ENCODE measurements around the gene NUCKS1.

NUCKS1 gene

GRCh38 chr1:205703072-205703471 is 46.9 kb downstream of the NUCKS1 start:
- Mint-ChIP-seq H3K27me3 (no peaks in the 10 kb centered on the region), H3K36me3 (ENCODE audit: low read depth) (peaks cover 12% of the 10 kb centered on the region), H3K4me3 (no peak overlapping the region), H3K27ac (no peak overlapping the region), H3K4me1 (ENCODE audit: low read depth) (peaks cover 7% of the 10 kb centered on the region), H3K9me3 (no peaks in the 10 kb centered on the region)

- Mint-ChIP-seq H3K36me3 (ENCODE audit: low read depth) (peaks cover 5% of the 10 kb centered on the region), H3K27me3 (no peaks in the 10 kb centered on the region)
Observed at GRCh38 chr1:205701891-205702290, 48.1 kb downstream of the NUCKS1 start.

GRCh38 chr1:205701420-205701819 is 48.6 kb downstream of the NUCKS1 start:
- H3K27ac Mint-ChIP-seq: no peak overlapping the region
- peaks cover under 1% of the 10 kb centered on the region for H3K36me3 Mint-ChIP-seq (ENCODE audit: low read depth)
- H3K27me3 Mint-ChIP-seq: no peaks in the 10 kb centered on the region
- H3K4me1 Mint-ChIP-seq (ENCODE audit: low read depth): peaks cover 7% of the 10 kb centered on the region
- H3K9me3 Mint-ChIP-seq: no peaks in the 10 kb centered on the region
- no peak overlapping the region for H3K4me3 Mint-ChIP-seq

More at GRCh38 chr1:205701891-205702290, 48.1 kb downstream of the NUCKS1 start:
- no peak overlapping the region for H3K4me3 Mint-ChIP-seq
- H3K27ac Mint-ChIP-seq: no peak overlapping the region
- peaks cover 7% of the 10 kb centered on the region for H3K4me1 Mint-ChIP-seq (ENCODE audit: low read depth)
- H3K9me3 Mint-ChIP-seq: no peaks in the 10 kb centered on the region

DNA sequence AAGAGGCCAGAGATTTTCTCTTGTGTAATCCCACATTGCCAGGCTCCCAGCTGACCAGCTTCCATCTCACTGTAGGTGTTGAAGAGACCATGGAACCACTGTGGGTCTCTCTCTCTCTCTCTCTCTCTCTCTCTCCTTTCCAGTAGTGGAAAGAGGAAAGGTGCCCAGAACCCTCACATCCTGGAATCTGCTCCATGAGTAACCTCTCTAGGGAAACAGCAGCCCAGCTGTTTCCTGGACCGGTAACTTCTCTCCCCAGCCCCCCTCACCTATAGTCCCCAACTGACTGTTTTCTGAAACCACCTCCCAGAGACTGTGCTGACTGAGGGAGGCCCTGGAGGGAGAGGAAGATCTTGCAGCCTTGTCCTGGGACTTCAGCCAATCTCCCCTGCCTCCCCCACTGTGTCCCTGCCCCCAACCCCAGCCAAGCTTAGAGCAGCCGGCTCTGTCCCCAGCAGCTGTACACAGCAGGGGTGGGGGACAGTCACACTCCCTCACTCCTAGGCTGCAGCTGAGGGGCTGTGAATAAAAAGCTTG is 49.0 kb downstream of the NUCKS1 start:
- no peak overlapping the region for H3K27ac Mint-ChIP-seq

DNA sequence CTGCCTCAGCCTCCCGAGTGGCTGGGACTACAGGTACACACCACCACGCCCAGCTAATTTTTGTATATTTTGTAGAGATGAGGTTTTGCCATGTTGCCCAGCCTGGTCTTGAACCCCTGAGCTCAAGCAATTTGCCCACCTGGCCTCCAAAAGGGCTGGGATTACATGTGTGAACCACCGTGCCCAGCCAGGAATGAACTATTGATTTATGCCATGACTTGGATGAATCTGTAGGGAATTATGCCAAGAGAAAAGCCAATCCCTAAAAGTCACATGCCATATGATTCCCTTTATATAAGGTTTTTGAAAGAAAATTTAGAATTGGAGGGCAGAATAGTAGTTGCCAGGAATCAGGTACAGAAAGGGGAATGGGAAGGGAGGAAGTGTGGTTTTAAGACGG is 50.6 kb downstream of the NUCKS1 start:
- Mint-ChIP-seq H3K4me1 (ENCODE audit: low read depth) (no peaks in the 10 kb centered on the region), H3K27ac (no peak overlapping the region), H3K9me3 (no peaks in the 10 kb centered on the region), H3K36me3 (ENCODE audit: low read depth) (no peaks in the 10 kb centered on the region), H3K4me3 (no peak overlapping the region), H3K27me3 (no peaks in the 10 kb centered on the region)

More for the DNA sequence above, 49.0 kb downstream of the NUCKS1 start:
- H3K27me3 Mint-ChIP-seq: no peaks in the 10 kb centered on the region
- peaks cover 7% of the 10 kb centered on the region for H3K4me1 Mint-ChIP-seq (ENCODE audit: low read depth)
- H3K9me3 Mint-ChIP-seq: no peaks in the 10 kb centered on the region
- H3K36me3 Mint-ChIP-seq (ENCODE audit: low read depth): no peaks in the 10 kb centered on the region
- no peak overlapping the region for H3K4me3 Mint-ChIP-seq

- H3K27me3 Mint-ChIP-seq: no peaks in the 10 kb centered on the region
- no peaks in the 10 kb centered on the region for H3K36me3 Mint-ChIP-seq (ENCODE audit: low read depth)
- H3K9me3 Mint-ChIP-seq: no peaks in the 10 kb centered on the region
- H3K27ac Mint-ChIP-seq: no peak overlapping the region
- no peak overlapping the region for H3K4me3 Mint-ChIP-seq
- no peaks in the 10 kb centered on the region for H3K4me1 Mint-ChIP-seq (ENCODE audit: low read depth)
Observed at GRCh38 chr1:205698921-205699320, 51.1 kb downstream of the NUCKS1 start.

- H3K27ac Mint-ChIP-seq: no peak overlapping the region
- H3K9me3 Mint-ChIP-seq: no peaks in the 10 kb centered on the region
- no peaks in the 10 kb centered on the region for H3K4me1 Mint-ChIP-seq (ENCODE audit: low read depth)
- no peak overlapping the region for H3K4me3 Mint-ChIP-seq
- H3K27me3 Mint-ChIP-seq: no peaks in the 10 kb centered on the region
- H3K36me3 Mint-ChIP-seq (ENCODE audit: low read depth): no peaks in the 10 kb centered on the region
Observed at GRCh38 chr1:205693421-205693991, 56.5 kb downstream of the NUCKS1 start.

DNA sequence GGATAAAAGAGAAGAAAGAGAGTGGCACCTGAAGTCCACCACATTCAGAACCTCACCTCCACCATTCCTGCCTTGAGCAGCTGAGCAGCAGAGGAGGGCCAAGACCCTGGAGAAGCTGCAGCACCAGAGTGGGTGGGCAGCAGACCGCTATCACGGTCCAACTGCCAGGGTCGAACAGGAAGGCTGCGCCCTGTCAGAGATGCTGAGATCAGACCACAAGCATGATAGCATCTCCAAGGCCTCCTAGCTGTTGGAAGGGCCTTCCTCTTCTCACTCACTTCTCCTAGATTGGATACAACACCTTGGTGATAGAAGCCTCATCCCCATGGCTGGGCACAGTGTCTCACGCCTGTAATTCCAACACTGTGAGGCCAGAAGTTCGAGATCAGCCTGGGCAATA is 57.6 kb downstream of the NUCKS1 start:
- Mint-ChIP-seq H3K27me3 (no peaks in the 10 kb centered on the region), H3K4me1 (ENCODE audit: low read depth) (no peaks in the 10 kb centered on the region), H3K27ac (no peak overlapping the region), H3K4me3 (no peak overlapping the region), H3K36me3 (ENCODE audit: low read depth) (no peaks in the 10 kb centered on the region), H3K9me3 (no peaks in the 10 kb centered on the region)

DNA sequence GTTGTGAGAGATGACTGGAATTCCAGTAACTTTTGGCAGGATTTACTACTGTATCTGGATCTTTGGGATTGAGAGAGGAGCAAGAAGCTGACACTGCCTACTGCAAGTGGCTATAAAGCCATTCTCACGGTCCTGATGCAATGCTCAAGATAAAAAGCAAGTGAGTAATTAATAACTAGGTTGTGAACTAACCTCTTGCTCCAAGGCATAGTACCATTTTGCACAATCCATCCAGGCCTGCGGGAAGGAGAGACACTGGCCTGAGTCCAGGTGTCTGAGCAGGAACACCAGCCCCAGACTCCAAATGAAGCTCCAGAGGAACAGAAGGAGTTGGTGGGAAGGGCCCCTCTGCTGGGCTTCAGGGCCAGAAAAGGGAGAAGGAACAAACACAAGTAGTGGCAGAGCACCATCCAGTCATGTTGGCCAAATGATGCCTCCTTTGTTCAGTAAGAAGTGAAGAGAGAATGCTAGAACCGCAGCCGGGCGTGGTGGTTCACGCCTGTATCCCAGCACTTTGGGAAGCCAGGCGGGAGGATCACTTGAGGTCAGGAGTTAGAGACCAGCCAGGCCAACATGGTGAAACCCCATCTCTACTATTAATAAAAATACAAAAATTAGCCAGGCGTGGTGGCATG is 59.7 kb downstream of the NUCKS1 start:
- Mint-ChIP-seq H3K4me3 (no peak overlapping the region), H3K4me1 (ENCODE audit: low read depth) (no peaks in the 10 kb centered on the region), H3K36me3 (ENCODE audit: low read depth) (no peaks in the 10 kb centered on the region), H3K27ac (no peak overlapping the region), H3K9me3 (no peaks in the 10 kb centered on the region), H3K27me3 (no peaks in the 10 kb centered on the region)

- H3K4me1 Mint-ChIP-seq (ENCODE audit: low read depth): no peaks in the 10 kb centered on the region
- no peaks in the 10 kb centered on the region for H3K9me3 Mint-ChIP-seq
- H3K36me3 Mint-ChIP-seq (ENCODE audit: low read depth): no peaks in the 10 kb centered on the region
- no peak overlapping the region for H3K4me3 Mint-ChIP-seq
- H3K27ac Mint-ChIP-seq: no peak overlapping the region
- no peaks in the 10 kb centered on the region for H3K27me3 Mint-ChIP-seq
Observed at GRCh38 chr1:205689479-205689878, 60.5 kb downstream of the NUCKS1 start.

GRCh38 chr1:205688171-205689080 is 61.6 kb downstream of the NUCKS1 start:
- Mint-ChIP-seq H3K27me3 (no peaks in the 10 kb centered on the region), H3K27ac (no peak overlapping the region), H3K36me3 (ENCODE audit: low read depth) (no peaks in the 10 kb centered on the region), H3K4me1 (ENCODE audit: low read depth) (no peaks in the 10 kb centered on the region), H3K4me3 (no peak overlapping the region), H3K9me3 (no peaks in the 10 kb centered on the region)

DNA sequence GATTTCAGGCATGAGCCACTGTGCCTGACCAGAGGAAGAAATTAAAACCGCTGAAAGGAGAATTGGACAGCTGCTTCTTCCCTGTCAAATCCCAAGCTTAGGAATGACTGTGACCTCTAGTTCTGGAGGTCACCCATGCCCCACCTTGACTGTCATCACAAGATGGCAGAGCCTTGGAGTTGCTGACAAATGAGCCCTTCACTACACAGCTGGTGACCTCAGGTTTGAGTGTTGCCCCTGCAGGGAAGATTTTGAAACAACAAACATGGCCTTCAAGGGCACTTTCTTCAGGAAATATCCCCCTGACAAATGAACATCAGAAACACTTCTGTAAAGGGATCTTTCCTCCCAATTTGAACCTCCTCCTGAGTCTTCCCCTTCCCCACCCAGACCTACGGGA is 62.7 kb downstream of the NUCKS1 start:
- Mint-ChIP-seq H3K27ac (no peak overlapping the region), H3K36me3 (ENCODE audit: low read depth) (no peaks in the 10 kb centered on the region), H3K4me3 (no peak overlapping the region), H3K4me1 (ENCODE audit: low read depth) (no peaks in the 10 kb centered on the region), H3K27me3 (no peaks in the 10 kb centered on the region), H3K9me3 (no peaks in the 10 kb centered on the region)

DNA sequence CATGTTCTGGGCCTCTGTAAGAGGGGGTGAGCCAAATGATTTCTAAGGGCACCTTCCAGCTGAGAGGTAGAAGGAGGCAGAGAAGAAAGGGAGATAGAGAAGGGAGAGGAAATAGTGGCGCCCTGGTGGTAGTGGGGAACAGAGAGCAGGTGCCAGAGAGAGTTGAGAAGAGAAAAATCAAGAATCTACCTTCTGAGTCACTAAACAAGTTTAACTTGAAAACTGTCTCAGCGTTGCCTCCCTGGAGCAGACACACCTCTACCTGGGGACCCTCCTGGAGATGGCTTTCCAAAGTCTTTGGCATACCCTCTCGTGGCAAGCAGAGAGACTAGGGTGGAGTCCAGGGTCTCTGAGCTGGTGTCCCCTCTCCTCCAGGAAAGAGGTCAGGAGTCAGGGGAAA is 68.6 kb downstream of the NUCKS1 start:
- Mint-ChIP-seq H3K4me3 (no peak overlapping the region), H3K27ac (no peak overlapping the region)

DNA sequence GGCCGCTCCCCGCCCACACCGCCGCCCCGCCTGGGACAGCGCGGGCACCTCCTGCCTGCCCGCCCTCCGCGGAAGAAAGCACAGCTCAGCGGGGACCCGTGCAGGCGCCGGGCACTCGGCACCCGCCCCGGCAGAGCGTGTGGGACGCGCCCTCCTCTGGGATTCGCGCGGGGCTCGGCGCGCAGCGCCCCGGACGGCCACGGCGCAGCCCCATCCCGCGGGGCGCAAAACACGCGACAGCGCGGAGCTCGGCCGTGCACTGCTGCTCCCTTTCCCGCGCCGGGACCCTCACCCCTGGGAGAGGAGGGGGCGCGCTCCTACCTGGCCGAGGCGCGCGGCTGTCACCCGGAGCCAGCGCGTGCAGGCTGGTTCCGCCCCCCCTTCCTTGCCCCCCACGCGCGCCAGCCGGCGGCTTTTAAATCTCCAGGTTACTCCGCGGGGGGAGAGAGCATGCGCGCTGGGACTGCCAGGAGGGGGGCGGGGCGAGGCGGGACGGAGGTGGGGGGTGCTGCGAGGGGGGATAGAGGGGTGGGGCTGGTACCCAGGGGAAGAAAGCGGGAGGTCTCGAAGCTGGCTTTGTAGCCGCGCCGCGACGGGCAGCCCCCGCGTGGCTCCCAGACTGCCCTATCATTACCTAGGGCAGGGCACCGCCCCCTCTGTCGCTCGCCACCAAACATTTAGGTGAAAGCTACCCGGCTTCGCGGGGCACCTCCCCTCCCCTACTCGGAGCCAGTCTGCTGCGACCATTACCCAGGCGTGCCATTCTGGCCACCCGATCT is 69.7 kb downstream of the NUCKS1 start, which contains the start of gene SLC45A3:
SLC45A3 (minus strand) TSS at position 437 of the 779 bp plus-strand sequence. CDS start 15,853 bp downstream, outside the sequence.
- H3K36me3 Mint-ChIP-seq (ENCODE audit: low read depth): no peaks in the 10 kb centered on the region
- H3K27ac Mint-ChIP-seq: no peak within 1 kb of the TSS
- H3K4me3 Mint-ChIP-seq: peak within 1 kb of the TSS; percentile 74
- peaks cover 14% of the 10 kb centered on the region for H3K4me1 Mint-ChIP-seq (ENCODE audit: low read depth)
- peaks cover 10% of the 10 kb centered on the region for H3K27me3 Mint-ChIP-seq
- H3K9me3 Mint-ChIP-seq: no peaks in the 10 kb centered on the region

More for the DNA sequence above, 68.6 kb downstream of the NUCKS1 start:
- no peaks in the 10 kb centered on the region for H3K36me3 Mint-ChIP-seq (ENCODE audit: low read depth)
- H3K4me1 Mint-ChIP-seq (ENCODE audit: low read depth): peaks cover 14% of the 10 kb centered on the region
- H3K9me3 Mint-ChIP-seq: no peaks in the 10 kb centered on the region
- peaks cover 10% of the 10 kb centered on the region for H3K27me3 Mint-ChIP-seq

Data from stimulated activated naive CD8-positive, alpha-beta T cell treated with anti-CD3 and anti-CD28 coated beads, Interleukin-15, Interleukin-2, amounts not matched to agents 100 ng/mL and 50 ng/mL, for 24 hours (primary cell).